HepG2 (cell line): ENCODE measurements around the gene MFAP4. TPM values are rescaled to one million over a fixed set of nuclear protein-coding genes. Genes with fewer than 3 reads are reported as not detected.
A peak's percentile ranks its signal among the peaks of the same experiment; 100 is the strongest.

Experiments used
- CBX1 ChIP-seq: IDR thresholded peaks from one replicate; pipeline ENCODE4 v1.6.1; 2016; ENCODE audit warnings: antibody characterized with exemption, low read depth
- ELF3 ChIP-seq: IDR thresholded peaks from 2 replicates; pipeline ENCODE4 v1.6.1; 2016; ENCODE audit warnings: missing genetic modification reagents, missing compliant biosample characterization
- HMGXB4 ChIP-seq, 2 experiments: sonication (generic) in 1 of 2; formaldehyde crosslinking in 1 of 2; IDR thresholded peaks; 2 replicates each; pipeline versions ENCODE4 v1.4.0 to v1.6.1; 2018 to 2020; ENCODE audit warnings: missing genetic modification reagents in 2 of 2, borderline replicate concordance in 1 of 2, low read depth in 1 of 2, mild to moderate bottlenecking in 1 of 2, missing biosample characterization in 1 of 2
- HNRNPH1 ChIP-seq: fragments of 200-400 bp; formaldehyde crosslinking; optimal IDR thresholded peaks from 2 replicates; pipeline ENCODE3; 2017; ENCODE audit warnings: mild to moderate bottlenecking, low read depth, low read length
- HNRNPK ChIP-seq: fragments of 200-400 bp; formaldehyde crosslinking; IDR thresholded peaks from 2 replicates; pipeline ENCODE4 v1.6.1; 2018; ENCODE audit warnings: low read length, low read depth, moderate library complexity, mild to moderate bottlenecking; ENCODE audit not compliant: poor library complexity, severe bottlenecking
- MED8 ChIP-seq: sonication (generic); formaldehyde crosslinking; IDR thresholded peaks from 2 replicates; pipeline ENCODE4 v1.8.1; 2023; ENCODE audit warnings: mild to moderate bottlenecking, missing genetic modification reagents; ENCODE audit not compliant: insufficient replicate concordance
- NAIF1 ChIP-seq: sonication (generic); formaldehyde crosslinking; IDR thresholded peaks from 2 replicates; pipeline ENCODE4 v1.5.0; 2020; ENCODE audit warnings: mild to moderate bottlenecking, missing genetic modification reagents, borderline replicate concordance
- SMAD1 ChIP-seq: sonication (generic); formaldehyde crosslinking; IDR thresholded peaks from 2 replicates; pipeline ENCODE4 v1.4.0; 2020; ENCODE audit warnings: missing genetic modification reagents, low read depth, mild to moderate bottlenecking, borderline replicate concordance
- SP5 ChIP-seq: IDR thresholded peaks from 2 replicates; pipeline ENCODE4 v1.6.1; 2016; ENCODE audit warnings: low read depth, borderline replicate concordance
- ZBED4 ChIP-seq: sonication (generic); formaldehyde crosslinking; IDR thresholded peaks from 2 replicates; pipeline ENCODE4 v1.4.0; 2020; ENCODE audit warnings: missing genetic modification reagents, borderline replicate concordance
- ZBTB26 ChIP-seq: IDR thresholded peaks from 2 replicates; pipeline ENCODE4 v1.6.1; 2016; ENCODE audit warnings: missing compliant biosample characterization, missing genetic modification reagents, borderline replicate concordance
- ZNF354B ChIP-seq: sonication (generic); formaldehyde crosslinking; IDR thresholded peaks from 2 replicates; pipeline ENCODE4 v1.8.0; 2022; ENCODE audit warnings: mild to moderate bottlenecking, missing genetic modification reagents
- ZNF501 ChIP-seq: sonication (generic); formaldehyde crosslinking; IDR thresholded peaks from 2 replicates; pipeline ENCODE4 v1.5.1; 2020; ENCODE audit warnings: mild to moderate bottlenecking, moderate library complexity, missing genetic modification reagents
- ZNF687 ChIP-seq: sonication (generic); formaldehyde crosslinking; IDR thresholded peaks from 2 replicates; pipeline ENCODE4 v1.5.1; 2020; ENCODE audit warnings: mild to moderate bottlenecking, missing genetic modification reagents, moderate library complexity
- ZNF7 ChIP-seq: IDR thresholded peaks from 2 replicates; pipeline ENCODE4 v1.6.1; 2016; ENCODE audit warnings: missing biosample characterization, missing genetic modification reagents
- ZNF746 ChIP-seq: sonication (generic); formaldehyde crosslinking; IDR thresholded peaks from 2 replicates; pipeline ENCODE4 v1.8.0; 2022; ENCODE audit warnings: mild to moderate bottlenecking, missing genetic modification reagents
- ZNF776 ChIP-seq: sonication (generic); formaldehyde crosslinking; IDR thresholded peaks from 2 replicates; pipeline ENCODE4 v1.4.0; 2020; ENCODE audit warnings: mild to moderate bottlenecking, missing genetic modification reagents
- polyA plus RNA-seq, 8 experiments: library from polyadenylated mRNA; depleted of rRNA in 3 of 8; stranded (reverse) in 7 of 8; unstranded in 1 of 8; fragments of >200 nt; fragmentation: Illumina TruSeq in 4 of 8; extraction: Trizol in 4 of 8; gene quantifications; 2 replicates each; pipeline versions ENCODE4 v1.2.1 to v1.2.3, GENCODE V29; 2011 to 2016; ENCODE audit warnings: low read depth in 4 of 8, missing spikeins in 1 of 8, mixed read lengths in 1 of 8; ENCODE audit not compliant: insufficient read depth in 1 of 8
- total RNA-seq, 5 experiments: library from RNA; depleted of rRNA; stranded (reverse); fragments of >200 nt; fragmentation: Illumina TruSeq; extraction: Trizol; gene quantifications; 2 replicates each; pipeline ENCODE4 v1.2.3, GENCODE V29; 2016; ENCODE audit warnings: low read depth in 1 of 5

MFAP4 gene
- total and polyA plus RNA-seq, 2 of the 13 experiments (the other 11 are each of a cell fraction or from before 2014, with no cell fraction given) = 0.08 TPM; not detected in 1

- TF ChIP-seq CBX1 (no peak), ZNF7 (CRISPR knock-in tag) (no peak), ZBTB26 (CRISPR knock-in tag) (no peak), ELF3 (peak; percentile 55; the same call in 1 of the 2 replicates), HMGXB4 (CRISPR knock-in tag; IDR thresholded peaks at IDR 0.05; ENCODE audit: borderline replicate concordance in 1 of 2, low read depth in 1 of 2) (peak in 1 of 2 experiments; percentile 59; a peak in 2 of 4 replicates), MED8 (CRISPR knock-in tag) (peak; percentile 73), ZNF687 (CRISPR knock-in tag) (peak; percentile 87), ZNF501 (peak; percentile 92), ZNF776 (no peak), ZBED4 (CRISPR knock-in tag) (no peak), ZNF746 (CRISPR knock-in tag) (no peak), ZNF354B (CRISPR knock-in tag) (no peak), SP5 (CRISPR knock-in tag) (peak; percentile 22; the same call in 1 of the 2 replicates), HNRNPK (no peak), SMAD1 (CRISPR knock-in tag) (no peak; the same call in 1 of the 2 replicates), NAIF1 (CRISPR knock-in tag) (no peak; the same call in none of the 2 replicates), HNRNPH1 (no peak)
Measured at GRCh38 chr17:19377602-19378415, 9.2 kb downstream of the MFAP4 start (continued).
